ENCODE results near the gene SV2A. TPM values are rescaled to one million over a fixed set of nuclear protein-coding genes. Genes with fewer than 3 reads are reported as not detected.

SV2A gene
- polyA plus RNA-seq, 4 donors, result 6.7 to 8.8 (median 8.1) TPM

Other genes starting within 250 kb of the SV2A start
- 1 to 10 TPM; 1.0 to 3.1 (median 2.2) TPM for gene FCGR1A, start 135.2 kb downstream of the SV2A start, polyA plus RNA-seq (ENCODE audit: insufficient read length in 4 of 4)
- 10 to 100 TPM; 19.7 to 28.1 (median 21.7) TPM for gene BOLA1, start 18.3 kb downstream of the SV2A start, polyA plus RNA-seq (ENCODE audit: insufficient read length in 4 of 4)
- 10 to 100 TPM; 79.1 to 96.8 (median 88.4) TPM for gene SF3B4, start 10.0 kb upstream of the SV2A start, polyA plus RNA-seq (ENCODE audit: insufficient read length in 4 of 4)
- gene MTMR11, start 19.0 kb upstream of the SV2A start, polyA plus RNA-seq (ENCODE audit: insufficient read length in 4 of 4), result 10 to 100 TPM; 28.8 to 31.9 (median 30.7) TPM
- gene OTUD7B, start 92.9 kb upstream of the SV2A start, polyA plus RNA-seq (ENCODE audit: insufficient read length in 4 of 4), result 10 to 100 TPM; 18.9 to 22.0 (median 19.5) TPM
- 10 to 100 TPM; 65.1 to 80.6 (median 77.3) TPM for gene VPS45, start 149.9 kb upstream of the SV2A start, polyA plus RNA-seq (ENCODE audit: insufficient read length in 4 of 4)
- 10 to 100 TPM; 44.5 to 60.5 (median 54.1) TPM for gene PLEKHO1, start 232.1 kb upstream of the SV2A start, polyA plus RNA-seq (ENCODE audit: insufficient read length in 4 of 4)

Measured in right renal pelvis (tissue), 4 donors.